ENCODE results near the gene RAB5B.
A peak's percentile ranks its signal among the peaks of the same experiment; 100 is the strongest.
"Not testable (repeated sequence)": the region's sequence is repeated elsewhere in the genome, so short reads cannot be mapped to it uniquely, and the experiment has no call there.

RAB5B gene

DNA sequence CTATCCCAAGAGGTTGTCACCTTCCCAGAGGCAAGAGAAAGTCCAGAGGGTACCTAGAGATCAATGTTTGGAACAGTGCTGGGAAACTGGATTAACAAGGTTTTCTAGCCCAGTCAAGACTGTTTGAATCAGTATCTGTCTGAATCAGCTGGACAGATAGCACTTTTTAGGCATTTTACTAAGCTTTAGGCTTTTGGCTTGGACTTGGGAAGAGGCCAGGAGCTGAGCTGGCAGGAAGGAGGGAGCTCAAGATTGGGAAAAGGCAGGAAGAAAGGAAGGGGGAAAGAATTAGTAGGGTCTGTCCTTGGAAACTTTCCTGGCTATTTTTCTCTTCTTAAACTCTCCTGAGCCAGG lies 55.3 kb downstream of the RAB5B start:
- Histone ChIP-seq H3K36me3 (peaks cover 83% of the 10 kb centered on the region), H4K20me1 (no peaks in the 10 kb centered on the region)

DNA sequence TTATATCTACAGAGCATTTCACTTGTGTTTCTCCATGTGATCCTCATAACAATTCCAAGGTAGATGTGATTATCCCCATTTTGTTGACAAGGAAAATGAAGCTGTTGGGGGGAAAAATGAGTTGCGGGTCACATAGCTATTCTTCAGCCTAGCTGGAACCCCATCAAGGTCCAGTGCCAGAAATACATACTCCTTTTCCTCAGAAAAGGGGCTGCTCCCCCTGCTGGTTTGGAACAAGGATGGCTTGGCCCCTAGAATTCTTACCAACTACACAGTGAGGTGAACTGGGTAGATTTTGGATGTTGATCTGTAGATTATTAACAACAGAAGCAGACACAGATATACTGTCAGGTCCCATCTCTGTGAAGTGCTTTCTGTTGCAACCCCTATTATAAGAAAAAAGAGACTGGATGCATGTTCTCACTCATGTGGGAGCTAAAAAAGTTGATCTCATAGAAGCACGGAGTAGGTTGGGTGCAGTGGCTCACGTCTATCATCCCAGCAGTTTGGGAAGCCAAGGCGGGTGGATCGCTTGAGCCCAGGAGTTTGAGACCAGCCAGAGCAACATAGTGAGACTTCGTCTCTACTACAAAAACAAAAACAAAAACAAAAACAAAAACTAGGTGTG lies 55.9 kb downstream of the RAB5B start:
- H3K9ac ChIP-seq, result no peak overlapping the region
- H3K4me3 ChIP-seq, result no peak overlapping the region
- peaks cover 85% of the 10 kb centered on the region for H3K36me3 ChIP-seq
- H3K9me3 ChIP-seq, result no peaks in the 10 kb centered on the region
- no peaks in the 10 kb centered on the region for H3K27me3 ChIP-seq
- no peaks in the 10 kb centered on the region for H4K20me1 ChIP-seq
- peaks cover 1% of the 10 kb centered on the region; the same call in 1 of the 2 replicates for H3K4me1 ChIP-seq
- no peak overlapping the region for H3K27ac ChIP-seq
- no peak for TF ChIP-seq Cebpa-rat (IDR thresholded peaks at IDR 0.05)
- H3K4me2 ChIP-seq, result no peak overlapping the region

More for the DNA sequence above, 55.3 kb downstream of the RAB5B start:
- TF ChIP-seq Cebpa-rat (IDR thresholded peaks at IDR 0.05), result no peak
- H3K9me3 ChIP-seq, result no peaks in the 10 kb centered on the region
- 0 out of 2 replicates have a peak overlapping the region, but pooled peaks have one; percentile 3 for H3K9ac ChIP-seq
- H3K4me1 ChIP-seq, result peaks cover 7% of the 10 kb centered on the region; the same call in 1 of the 2 replicates
- H3K27me3 ChIP-seq, result no peaks in the 10 kb centered on the region
- no peak overlapping the region for H3K27ac ChIP-seq
- H3K4me2 ChIP-seq, result no peak overlapping the region
- no peak overlapping the region for H3K4me3 ChIP-seq

DNA sequence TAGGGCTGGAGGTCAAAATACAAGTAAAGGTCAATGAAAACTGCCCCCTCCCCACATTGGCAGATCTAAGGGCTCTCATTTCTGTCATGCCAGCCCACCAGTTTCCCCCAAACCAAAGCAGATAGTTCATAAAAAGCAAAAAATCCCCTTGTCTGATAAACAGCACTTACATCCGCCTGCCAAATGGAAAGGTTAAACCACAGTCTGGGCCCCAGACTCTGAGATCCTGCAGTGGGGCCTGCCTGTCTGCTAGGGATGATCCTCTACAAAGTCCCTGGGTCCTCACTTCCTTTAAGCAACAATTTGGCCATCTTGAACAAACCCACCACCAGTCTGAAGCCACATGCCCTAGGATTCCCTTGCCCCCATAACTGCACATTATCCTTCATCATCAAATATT lies 58.1 kb downstream of the RAB5B start:
- Histone ChIP-seq H3K4me2 (no peak overlapping the region), H3K9ac (no peak overlapping the region), H3K4me1 (no peaks in the 10 kb centered on the region), H3K36me3 (peaks cover 85% of the 10 kb centered on the region), H3K27ac (no peak overlapping the region), H3K9me3 (no peaks in the 10 kb centered on the region), H3K27me3 (no peaks in the 10 kb centered on the region), H4K20me1 (no peaks in the 10 kb centered on the region), H3K4me3 (no peak overlapping the region)
- no peak for TF ChIP-seq Cebpa-rat (IDR thresholded peaks at IDR 0.05)

DNA sequence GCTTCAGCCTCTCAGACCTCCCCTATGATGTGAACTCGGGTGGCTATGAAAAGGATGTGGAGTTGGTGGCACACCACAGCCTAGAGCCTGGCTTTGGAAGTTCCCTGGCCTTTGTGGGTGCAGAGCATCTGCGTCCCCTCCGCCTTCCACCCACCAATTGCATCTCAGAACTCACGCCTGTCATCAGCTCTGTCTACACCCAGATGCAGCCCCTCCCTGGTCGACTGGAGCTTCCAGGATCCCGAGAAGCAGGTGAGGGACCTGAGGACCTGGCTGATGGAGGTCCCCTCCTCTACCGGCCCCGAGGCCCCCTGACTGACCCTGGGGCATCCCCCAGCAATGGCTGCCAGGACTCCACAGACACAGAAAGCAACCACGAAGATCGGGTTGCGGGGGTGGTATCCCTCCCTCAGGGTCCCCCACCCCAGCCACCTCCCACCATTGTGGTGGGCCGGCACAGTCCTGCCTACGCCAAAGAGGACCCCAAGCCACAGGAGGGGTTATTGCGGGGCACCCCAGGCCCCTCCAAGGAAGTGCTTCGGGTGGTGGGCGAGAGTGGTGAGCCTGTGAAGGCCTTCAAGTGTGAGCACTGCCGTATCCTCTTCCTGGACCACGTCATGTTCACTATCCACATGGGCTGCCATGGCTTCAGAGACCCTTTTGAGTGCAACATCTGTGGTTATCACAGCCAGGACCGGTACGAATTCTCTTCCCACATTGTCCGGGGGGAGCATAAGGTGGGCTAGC lies 60.9 kb downstream of the RAB5B start:
- Histone ChIP-seq H3K27me3 (no peaks in the 10 kb centered on the region), H3K4me1 (no peaks in the 10 kb centered on the region), H4K20me1 (no peaks in the 10 kb centered on the region), H3K4me3 (no peak overlapping the region), H3K9ac (no peak overlapping the region), H3K9me3 (no peaks in the 10 kb centered on the region), H3K36me3 (peaks cover 74% of the 10 kb centered on the region), H3K27ac (no peak overlapping the region), H3K4me2 (no peak overlapping the region)
- no peak for TF ChIP-seq Cebpa-rat (IDR thresholded peaks at IDR 0.05)

DNA sequence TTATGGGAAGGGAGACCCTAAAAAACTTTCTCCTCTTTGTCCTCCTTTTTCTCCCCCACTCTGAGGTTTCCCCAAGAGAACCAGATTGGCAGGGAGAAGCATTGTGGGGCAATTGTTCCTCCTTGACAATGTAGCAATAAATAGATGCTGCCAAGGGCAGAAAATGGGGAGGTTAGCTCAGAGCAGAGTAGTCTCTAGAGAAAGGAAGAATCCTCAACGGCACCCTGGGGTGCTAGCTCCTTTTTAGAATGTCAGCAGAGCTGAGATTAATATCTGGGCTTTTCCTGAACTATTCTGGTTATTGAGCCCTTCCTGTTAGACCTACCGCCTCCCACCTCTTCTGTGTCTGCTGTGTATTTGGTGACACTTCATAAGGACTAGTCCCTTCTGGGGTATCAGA lies 63.3 kb downstream of the RAB5B start:
- H3K4me3 ChIP-seq, result no peak overlapping the region
- peaks cover 59% of the 10 kb centered on the region for H3K36me3 ChIP-seq
- no peak overlapping the region for H3K4me2 ChIP-seq
- 0 out of 2 replicates have a peak overlapping the region, but pooled peaks have one; percentile 15 for H3K9ac ChIP-seq
- H3K9me3 ChIP-seq, result no peaks in the 10 kb centered on the region
- no peaks in the 10 kb centered on the region for H3K27me3 ChIP-seq
- H4K20me1 ChIP-seq, result peaks cover under 1% of the 10 kb centered on the region; the same call in 1 of the 2 replicates
- H3K27ac ChIP-seq, result no peak overlapping the region
- TF ChIP-seq Cebpa-rat (IDR thresholded peaks at IDR 0.05), result no peak
- peaks cover 10% of the 10 kb centered on the region for H3K4me1 ChIP-seq

DNA sequence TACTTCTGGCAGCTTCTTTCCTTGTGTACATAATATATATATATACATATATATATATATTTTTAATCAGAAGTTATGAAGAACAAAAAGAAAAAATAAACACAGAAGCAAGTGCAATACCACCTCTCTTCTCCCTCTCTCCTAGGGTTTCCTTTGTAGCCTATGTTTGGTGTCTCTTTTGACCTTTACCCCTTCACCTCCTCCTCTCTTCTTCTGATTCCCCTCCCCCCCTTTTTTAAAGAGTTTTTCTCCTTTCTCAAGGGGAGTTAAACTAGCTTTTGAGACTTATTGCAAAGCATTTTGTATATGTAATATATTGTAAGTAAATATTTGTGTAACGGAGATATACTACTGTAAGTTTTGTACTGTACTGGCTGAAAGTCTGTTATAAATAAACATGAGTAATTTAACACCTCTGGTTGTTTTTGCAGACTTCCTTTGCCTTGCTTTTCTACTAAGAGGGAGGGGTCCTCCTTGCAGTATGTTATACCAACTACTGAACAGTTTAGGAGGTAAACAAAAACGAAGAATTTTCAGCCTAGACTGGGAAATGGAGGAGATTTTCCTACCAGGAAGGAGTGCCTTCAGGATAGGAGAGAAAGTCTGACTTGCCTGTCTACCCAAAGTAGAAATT lies 64.3 kb downstream of the RAB5B start:
- Histone ChIP-seq H3K27me3 (no peaks in the 10 kb centered on the region), H3K27ac (no peak overlapping the region), H3K36me3 (peaks cover 56% of the 10 kb centered on the region), H3K4me2 (no peak overlapping the region), H3K9ac (no peak overlapping the region), H3K4me1 (peaks cover 14% of the 10 kb centered on the region), H3K9me3 (no peaks in the 10 kb centered on the region), H4K20me1 (peaks cover 11% of the 10 kb centered on the region), H3K4me3 (no peak overlapping the region)
- TF ChIP-seq Cebpa-rat (IDR thresholded peaks at IDR 0.05), result no peak

DNA sequence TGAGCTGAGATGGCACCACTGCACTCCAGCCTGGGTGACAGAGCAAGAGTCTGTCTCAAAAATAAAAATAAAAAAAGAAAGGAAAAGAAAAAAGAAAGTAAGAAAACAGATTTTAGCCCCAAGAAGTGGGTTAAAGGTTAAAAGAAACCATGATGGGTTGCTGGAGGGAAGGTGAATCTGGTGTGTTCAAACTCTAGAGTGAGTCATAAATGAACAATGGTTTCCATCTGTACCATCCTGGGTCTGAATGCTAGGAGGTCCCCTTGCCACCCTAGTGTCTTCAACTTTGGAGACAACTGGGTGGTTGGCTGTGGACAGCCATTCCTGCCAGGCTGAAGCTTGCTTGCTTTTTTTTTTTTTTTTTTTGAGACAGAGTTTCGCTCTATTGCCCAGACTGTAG lies 66.3 kb downstream of the RAB5B start:
- Histone ChIP-seq H3K4me3 (no peak overlapping the region), H3K4me2 (no peak overlapping the region), H3K27me3 (no peaks in the 10 kb centered on the region), H3K27ac (no peak overlapping the region), H3K36me3 (peaks cover 56% of the 10 kb centered on the region), H3K4me1 (peaks cover 22% of the 10 kb centered on the region), H3K9me3 (no peaks in the 10 kb centered on the region), H4K20me1 (peaks cover 31% of the 10 kb centered on the region), H3K9ac (no peak overlapping the region)
- no peak for TF ChIP-seq Cebpa-rat (IDR thresholded peaks at IDR 0.05)

DNA sequence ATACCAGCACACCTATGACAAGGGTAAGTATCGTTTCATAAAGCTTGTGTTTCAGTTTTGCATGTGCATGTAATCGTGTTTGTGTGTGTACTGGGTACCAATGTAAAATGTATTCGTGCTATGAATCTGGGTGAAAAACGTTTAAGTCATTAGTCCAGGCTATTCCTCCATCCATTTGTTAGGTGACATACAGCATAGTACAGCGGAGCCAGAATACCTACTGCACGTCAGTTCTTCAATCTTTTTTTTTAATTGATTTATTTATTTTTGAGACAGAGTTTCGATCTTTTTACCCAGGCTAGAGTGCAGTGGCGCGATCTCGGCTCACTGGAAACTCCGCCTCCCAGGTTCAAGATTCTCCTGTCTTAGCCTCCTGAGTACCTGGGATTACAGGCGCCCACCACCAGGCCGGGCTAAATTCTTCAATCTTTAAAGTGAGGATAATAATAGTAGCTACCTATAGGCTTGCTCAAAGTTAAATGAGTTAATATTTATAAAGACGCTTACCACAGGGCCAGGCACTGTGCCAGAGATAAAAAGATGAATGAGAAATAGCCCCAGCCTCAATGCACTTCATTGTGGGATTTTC lies 67.2 kb downstream of the RAB5B start:
- H4K20me1 ChIP-seq, result peaks cover 32% of the 10 kb centered on the region
- peak overlapping the region; percentile 58 for H3K4me3 ChIP-seq
- no peaks in the 10 kb centered on the region for H3K27me3 ChIP-seq
- H3K36me3 ChIP-seq, result peaks cover 56% of the 10 kb centered on the region
- no peaks in the 10 kb centered on the region for H3K9me3 ChIP-seq
- peak overlapping the region; percentile 69 for H3K9ac ChIP-seq
- no peak for TF ChIP-seq Cebpa-rat (IDR thresholded peaks at IDR 0.05)
- H3K4me1 ChIP-seq, result peaks cover 22% of the 10 kb centered on the region
- peak overlapping the region; percentile 82 for H3K4me2 ChIP-seq
- peak overlapping the region; percentile 68 for H3K27ac ChIP-seq

DNA sequence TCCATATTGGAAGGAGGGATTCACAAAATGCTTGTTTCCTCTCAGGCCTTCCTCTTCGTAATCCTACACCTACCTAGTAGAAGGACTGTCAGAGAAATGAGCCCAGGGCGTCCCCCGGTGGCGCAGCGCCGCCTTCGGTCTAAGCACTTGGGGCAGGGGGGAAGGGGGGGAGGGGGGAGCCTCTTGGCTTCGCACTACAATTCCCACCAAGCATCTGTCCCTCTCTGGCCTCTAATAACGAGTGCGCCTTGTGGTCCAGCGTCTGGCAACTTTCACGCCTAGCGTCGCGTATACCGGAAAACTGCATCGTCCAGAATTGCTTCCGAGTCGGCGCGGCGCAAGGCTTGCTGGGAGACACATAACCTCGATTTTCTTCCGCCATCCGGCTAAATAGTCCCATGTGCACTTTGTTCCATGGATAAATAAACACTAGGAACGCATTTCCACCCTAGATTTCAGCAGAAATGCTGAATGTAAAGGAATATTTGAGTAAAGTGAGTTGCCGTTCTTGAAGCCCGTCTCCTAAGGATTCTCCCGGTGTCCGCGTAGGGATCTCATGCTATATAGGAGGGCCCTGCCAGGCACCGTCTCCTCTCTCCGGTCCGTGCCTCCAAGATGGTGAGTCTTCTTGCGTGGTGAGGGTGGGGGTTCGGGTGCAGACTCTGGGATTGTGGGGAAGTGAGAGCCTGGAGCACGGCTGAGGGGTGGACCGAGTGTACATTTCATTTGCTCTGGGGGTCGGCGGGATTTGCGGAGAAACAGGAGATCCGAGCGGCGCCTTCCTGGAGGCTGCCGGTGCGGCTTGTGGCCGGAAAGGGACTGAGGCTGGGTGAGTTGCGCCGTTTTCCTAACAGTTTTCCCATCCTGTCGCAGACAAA lies 67.9 kb downstream of the RAB5B start, which contains the start of gene RPS26:
RPS26 (plus strand) TSS at position 367 of the 878 bp plus-strand sequence; CDS start at position 616, 249 bp downstream.
- no peak for TF ChIP-seq Cebpa-rat (IDR thresholded peaks at IDR 0.05)
- peaks cover 56% of the 10 kb centered on the region for H3K36me3 ChIP-seq
- H3K9me3 ChIP-seq, result no peaks in the 10 kb centered on the region
- H3K4me3 ChIP-seq, result peak within 1 kb of the TSS; percentile 82
- peaks cover 28% of the 10 kb centered on the region for H3K4me1 ChIP-seq
- H3K4me2 ChIP-seq, result peak within 1 kb of the TSS; percentile 89
- peak within 1 kb of the TSS; percentile 98 for H3K9ac ChIP-seq
- peak within 1 kb of the TSS; percentile 100 for H3K27ac ChIP-seq
- H4K20me1 ChIP-seq, result peaks cover 32% of the 10 kb centered on the region
- H3K27me3 ChIP-seq, result no peaks in the 10 kb centered on the region

DNA sequence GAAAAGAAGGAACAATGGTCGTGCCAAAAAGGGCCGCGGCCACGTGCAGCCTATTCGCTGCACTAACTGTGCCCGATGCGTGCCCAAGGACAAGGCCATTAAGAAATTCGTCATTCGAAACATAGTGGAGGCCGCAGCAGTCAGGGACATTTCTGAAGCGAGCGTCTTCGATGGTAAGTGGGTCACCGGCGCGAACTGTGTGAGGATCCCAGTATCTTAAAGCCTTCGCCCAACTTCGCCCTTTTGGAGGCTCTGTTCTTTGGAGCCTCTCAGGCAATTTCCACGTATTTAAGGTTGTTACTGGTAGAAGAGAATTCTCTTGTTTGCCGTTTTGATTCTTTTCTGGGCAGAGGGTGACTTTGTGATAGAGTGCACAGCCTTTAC lies 68.5 kb downstream of the RAB5B start:
- not testable (repeated sequence) for H3K9me3 ChIP-seq, H3K27me3 ChIP-seq
- Histone ChIP-seq H3K4me2 (peak overlapping the region; percentile 89), H3K27ac (peak overlapping the region; percentile 100), H3K4me1 (peaks cover 31% of the 10 kb centered on the region), H3K36me3 (peaks cover 51% of the 10 kb centered on the region), H3K4me3 (peak overlapping the region; percentile 82), H4K20me1 (peaks cover 32% of the 10 kb centered on the region), H3K9ac (peak overlapping the region; percentile 98)

Measured in BLaER1 (cell line).